Measurements from ENCODE around the gene CCDC50. TPM values are rescaled to one million over a fixed set of nuclear protein-coding genes. Genes with fewer than 3 reads are reported as not detected.

The CCDC50 gene
- total and polyA plus RNA-seq, 10 of the 15 experiments (the other 5 are each of a cell fraction or from before 2014, with no cell fraction given) = 46.7 to 150 (median 125) TPM

DNA sequence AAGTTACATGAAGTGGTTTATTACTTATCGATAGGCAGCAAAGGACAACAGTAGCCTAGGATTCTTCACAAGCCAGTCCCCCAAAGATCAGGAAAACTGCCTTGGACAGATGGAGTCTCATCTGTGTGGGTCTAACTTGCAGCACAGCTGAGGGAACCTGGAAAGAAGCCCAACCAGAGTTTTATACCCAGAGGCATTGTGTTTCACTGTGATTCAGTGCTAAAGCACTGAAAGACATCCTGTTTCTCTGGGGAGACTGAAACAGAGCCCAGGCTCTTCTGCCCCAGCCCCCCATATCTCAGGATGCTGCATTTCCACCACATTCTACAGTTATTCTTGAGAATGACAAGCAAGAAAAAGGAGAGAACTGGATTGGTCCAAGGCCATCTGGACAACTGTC, 83.6 kb downstream of the CCDC50 start:
- H3K4me1 ChIP-seq (ENCODE audit: control insufficient read depth, insufficient read depth, low read length) = no peaks in the 10 kb centered on the region
- H3K27ac ChIP-seq (ENCODE audit: control insufficient read depth, insufficient read depth) = no peak overlapping the region
- intact Hi-C loops (cut with micrococcal nuclease; ENCODE audit: unreplicated experiment) (loop anchor here (10.0 kb wide), 1 partner anchor 712 kb away; no protein-coding TSS in a partner anchor), in situ Hi-C loops (cut with MboI) (no loop called here)
- no peak overlapping the region for H3K9ac ChIP-seq (ENCODE audit: control insufficient read depth, insufficient read depth, low read length)
- H4K20me1 ChIP-seq (ENCODE audit: control insufficient read depth, insufficient read depth) = no peaks in the 10 kb centered on the region
- no peak overlapping the region for H3K4me3 ChIP-seq
- TF ChIP-seq, protein P1, sequence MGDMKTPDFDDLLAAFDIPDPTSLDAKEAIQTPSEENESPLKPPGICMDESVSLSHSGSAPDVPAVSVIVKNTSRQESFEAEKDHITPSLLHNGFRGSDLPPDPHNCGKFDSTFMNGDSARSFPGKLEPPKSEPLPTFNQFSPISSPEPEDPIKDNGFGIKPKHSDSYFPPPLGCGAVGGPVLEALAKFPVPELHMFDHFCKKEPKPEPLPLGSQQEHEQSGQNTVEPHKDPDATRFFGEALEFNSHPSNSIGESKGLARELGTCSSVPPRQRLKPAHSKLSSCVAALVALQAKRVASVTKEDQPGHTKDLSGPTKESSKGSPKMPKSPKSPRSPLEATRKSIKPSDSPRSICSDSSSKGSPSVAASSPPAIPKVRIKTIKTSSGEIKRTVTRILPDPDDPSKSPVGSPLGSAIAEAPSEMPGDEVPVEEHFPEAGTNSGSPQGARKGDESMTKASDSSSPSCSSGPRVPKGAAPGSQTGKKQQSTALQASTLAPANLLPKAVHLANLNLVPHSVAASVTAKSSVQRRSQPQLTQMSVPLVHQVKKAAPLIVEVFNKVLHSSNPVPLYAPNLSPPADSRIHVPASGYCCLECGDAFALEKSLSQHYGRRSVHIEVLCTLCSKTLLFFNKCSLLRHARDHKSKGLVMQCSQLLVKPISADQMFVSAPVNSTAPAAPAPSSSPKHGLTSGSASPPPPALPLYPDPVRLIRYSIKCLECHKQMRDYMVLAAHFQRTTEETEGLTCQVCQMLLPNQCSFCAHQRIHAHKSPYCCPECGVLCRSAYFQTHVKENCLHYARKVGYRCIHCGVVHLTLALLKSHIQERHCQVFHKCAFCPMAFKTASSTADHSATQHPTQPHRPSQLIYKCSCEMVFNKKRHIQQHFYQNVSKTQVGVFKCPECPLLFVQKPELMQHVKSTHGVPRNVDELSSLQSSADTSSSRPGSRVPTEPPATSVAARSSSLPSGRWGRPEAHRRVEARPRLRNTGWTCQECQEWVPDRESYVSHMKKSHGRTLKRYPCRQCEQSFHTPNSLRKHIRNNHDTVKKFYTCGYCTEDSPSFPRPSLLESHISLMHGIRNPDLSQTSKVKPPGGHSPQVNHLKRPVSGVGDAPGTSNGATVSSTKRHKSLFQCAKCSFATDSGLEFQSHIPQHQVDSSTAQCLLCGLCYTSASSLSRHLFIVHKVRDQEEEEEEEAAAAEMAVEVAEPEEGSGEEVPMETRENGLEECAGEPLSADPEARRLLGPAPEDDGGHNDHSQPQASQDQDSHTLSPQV (IDR thresholded peaks at IDR 0.05) = no peak
- TF ChIP-seq YBX1 (IDR thresholded peaks at IDR 0.05) (no peak), FOXK2 (IDR thresholded peaks at IDR 0.05) (no peak), SPI1 (IDR thresholded peaks at IDR 0.05; ENCODE audit: borderline replicate concordance, insufficient read depth, low read depth, low read length) (no peak), TCF3 (IDR thresholded peaks at IDR 0.05; ENCODE audit: borderline replicate concordance, insufficient read depth, low read depth, low read length) (no peak), RAD21 (IDR thresholded peaks at IDR 0.05; ENCODE audit: insufficient read depth, low read depth, low read length) (no peak), RCOR1 (conservative IDR thresholded peaks at IDR 0.05; ENCODE audit: low read depth, low read length) (no peak), HDAC2 (IDR thresholded peaks at IDR 0.05) (no peak), DPF2 (IDR thresholded peaks at IDR 0.05) (no peak), SUZ12 (IDR thresholded peaks at IDR 0.05; ENCODE audit: unreplicated experiment) (no peak)
- ATAC-seq (no peak; the same call in 2 of the 3 replicates), DNase-seq (ENCODE audit: low read depth, low spot score) (no peak), FAIRE-seq (no peak)
- 100% methylated on average over 1 of the region's 1 CpG for WGBS (ENCODE audit: insufficient coverage, insufficient replicate concordance, low lambda C conversion rate, missing lambda C conversion rate)
- ChIA-PET POLR2A (no interaction called here), CTCF (no interaction called here), SMC1A (ENCODE audit: uncharacterized antibody, unreplicated experiment) (interaction anchor here (2.7 kb wide), 1 partner anchor 1010 kb away, joined by 8 read pairs; no protein-coding TSS in a partner anchor), RAD21 (ENCODE audit: unreplicated experiment) (no interaction called here)
- no TSS peak for BruUV-seq (replicated peaks)
- H3K36me3 ChIP-seq (ENCODE audit: control insufficient read depth in 2 of 2, insufficient read depth in 2 of 2, low read length in 1 of 2) = no peaks in the 10 kb centered on the region
- no peaks in the 10 kb centered on the region for H3K27me3 ChIP-seq (replicated peaks in 1 of 2; ENCODE audit: control insufficient read depth in 2 of 2, insufficient read depth in 2 of 2, low read length in 1 of 2)
- H3K79me2 ChIP-seq (ENCODE audit: control insufficient read depth, insufficient read depth, low read length) = no peaks in the 10 kb centered on the region
- H2AFZ ChIP-seq (ENCODE audit: control insufficient read depth, low read depth, low read length) = no peak overlapping the region
- peaks cover 2% of the 10 kb centered on the region; the same call in 1 of the 3 replicates for H3K9me3 ChIP-seq (replicated peaks; ENCODE audit: control insufficient read depth, insufficient read depth, low read length)
- H3K4me2 ChIP-seq (ENCODE audit: control insufficient read depth, insufficient read depth) = no peak overlapping the region

Measured in GM12878 (cell line).